Heart left ventricle (tissue), 13 donors: ENCODE results near the gene GDPD3.
"Not testable (repeated sequence)": the region's sequence is repeated elsewhere in the genome, so short reads cannot be mapped to it uniquely, and the experiment has no call there.

ENCODE experiments used
- CTCF ChIP-seq, 12 donors: fragments of 200-600 bp; sonication (generic) in 4 of 12; IDR thresholded peaks; one replicate each; pipeline versions ENCODE4 v1.5.0 to v1.8.0; 2018 to 2022; ENCODE audit warnings: antibody characterized with exemption in 12 of 12, mild to moderate bottlenecking in 5 of 12
- POLR2A ChIP-seq, 2 donors: fragments of 450-650 bp; IDR thresholded peaks; one replicate each; pipeline ENCODE4 v1.6.1; 2017; ENCODE audit warnings: antibody characterized with exemption in 2 of 2, mild to moderate bottlenecking in 2 of 2, moderate library complexity in 2 of 2
- donor health status: ischemic (EF 13 %, LVEDD 7.1; RV severe dilation, severe dysfunction).
- donor health status: DM: no; HTN: yes; CAD: no.
- donor health status: DM: no; HTN: no; CAD: no.
- donor health status: ischemic (EF 25% LVEDD 6.9; RV normal size, moderate dysfunction).
- donor health status: ischemic (EF 25% LVEDD 5.7; RV mildly dilated, moderate dysfunction).
- donor health status: ischemic (EF 35%, LVEDD 5.7; RV mildly dilated, moderate dysfunction).
- donor health status: nonischemic (EF 11% LVEDD 7.7; RV severe dilation, severe dysfunction).
- donor health status: DM: yes; HTN: yes; CAD: no.
- donor health status: PGD.
- donor health status: ischemic (EF 29% LVEDD 5.4; RV normal size, mild dysfunction).
- donor health status: nonischemic (EF 23%, LVEDD 6.1; RV moderate dilation, normal function).

GRCh38 chr16:30114833-30115232 is 1.5 kb upstream of the GDPD3 start:
- TF ChIP-seq POLR2A, CTCF (IDR thresholded peaks at IDR 0.05): not testable (repeated sequence)
